Suppressor macrophage treated with lipopolysaccharide for 1 hour (primary cell): ENCODE measurements around the gene LVRN.
A peak's percentile ranks its signal among the peaks of the same experiment; 100 is the strongest.

Source experiments
- DNase-seq, 3 donors: peaks; one replicate each; pipeline ENCODE4 v3.0.0-alpha.2; 2020 to 2022

Gene LVRN

GRCh38 chr5:115961381-115962238, 665 bp upstream of the LVRN start:
- no peak for DNase-seq

- peak in 1 of 3 donors; percentile 18 for DNase-seq
Observed at GRCh38 chr5:115962565-115963402, 509 bp downstream of the LVRN start.

GRCh38 chr5:115963566-115963965, 1.3 kb downstream of the LVRN start:
- DNase-seq = no peak

- DNase-seq = no peak
Observed at GRCh38 chr5:115968770-115969169, 6.5 kb downstream of the LVRN start.

GRCh38 chr5:115977096-115977495, 14.8 kb downstream of the LVRN start:
- DNase-seq = no peak

- no peak for DNase-seq
Observed at GRCh38 chr5:115977988-115978387, 15.7 kb downstream of the LVRN start.

- no peak for DNase-seq
Observed at GRCh38 chr5:115978779-115979178, 16.5 kb downstream of the LVRN start.

- DNase-seq = no peak
Observed at GRCh38 chr5:115979201-115980041, 17.1 kb downstream of the LVRN start.

- no peak for DNase-seq
Observed at GRCh38 chr5:115983519-115983918, 21.2 kb downstream of the LVRN start.

- no peak for DNase-seq
Observed at GRCh38 chr5:115985802-115986757, 23.8 kb downstream of the LVRN start.

- no peak for DNase-seq
Observed at GRCh38 chr5:115988002-115988401, 25.7 kb downstream of the LVRN start.

GRCh38 chr5:115992848-115993350, 30.6 kb downstream of the LVRN start:
- no peak for DNase-seq

- no peak for DNase-seq
Observed at GRCh38 chr5:115995351-115995750, 33.1 kb downstream of the LVRN start.

- DNase-seq = no peak
Observed at GRCh38 chr5:116002116-116002906, 40.0 kb downstream of the LVRN start.

- no peak for DNase-seq
Observed at GRCh38 chr5:116004248-116004647, 42.0 kb downstream of the LVRN start.

- no peak for DNase-seq
Observed at GRCh38 chr5:116009806-116010205, 47.5 kb downstream of the LVRN start.

GRCh38 chr5:116011046-116011445, 48.8 kb downstream of the LVRN start:
- DNase-seq = no peak

- no peak for DNase-seq
Observed at GRCh38 chr5:116013207-116013785, 51.0 kb downstream of the LVRN start.

- DNase-seq = no peak
Observed at GRCh38 chr5:116013936-116014335, 51.7 kb downstream of the LVRN start.

- no peak for DNase-seq
Observed at GRCh38 chr5:116023619-116024018, 61.3 kb downstream of the LVRN start.
